COR-L47 (cell line): ENCODE measurements around the gene GPALPP1.
"Not testable (repeated sequence)": the region's sequence is repeated elsewhere in the genome, so short reads cannot be mapped to it uniquely, and the experiment has no call there.

Experiments
- DNase-seq: peaks from one replicate; lab custom pipeline; 2025; lab: John Stamatoyannopoulos, UW

Gene GPALPP1

DNA sequence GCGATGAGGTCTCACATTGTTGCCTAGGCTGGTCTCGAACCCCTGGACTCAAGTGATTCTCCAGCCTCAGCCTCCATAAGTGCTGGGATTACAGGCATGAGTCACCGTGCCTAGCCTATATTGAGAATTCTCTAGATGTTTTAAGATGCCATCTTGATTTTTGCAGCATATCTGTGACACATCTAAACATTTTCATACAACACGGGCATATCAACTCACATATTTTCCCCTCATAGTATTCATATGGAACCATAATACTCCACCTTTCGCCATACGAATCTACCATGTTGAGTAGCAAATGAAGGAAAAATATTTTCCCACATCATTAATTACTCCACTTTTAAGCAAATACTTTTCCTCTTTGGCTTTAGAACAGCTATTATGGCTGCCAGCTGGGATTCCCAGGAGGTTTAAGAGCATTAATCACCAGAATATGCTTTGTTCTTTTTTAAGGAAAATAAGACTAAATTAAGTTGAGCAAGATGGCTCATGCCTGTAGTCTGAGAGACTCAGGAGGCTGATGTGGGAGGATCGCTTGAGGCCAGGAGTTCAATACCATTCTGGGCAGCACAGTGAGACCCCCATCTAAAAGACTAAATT lies 74.0 kb downstream of the GPALPP1 start:
- DNase-seq = no peak

DNA sequence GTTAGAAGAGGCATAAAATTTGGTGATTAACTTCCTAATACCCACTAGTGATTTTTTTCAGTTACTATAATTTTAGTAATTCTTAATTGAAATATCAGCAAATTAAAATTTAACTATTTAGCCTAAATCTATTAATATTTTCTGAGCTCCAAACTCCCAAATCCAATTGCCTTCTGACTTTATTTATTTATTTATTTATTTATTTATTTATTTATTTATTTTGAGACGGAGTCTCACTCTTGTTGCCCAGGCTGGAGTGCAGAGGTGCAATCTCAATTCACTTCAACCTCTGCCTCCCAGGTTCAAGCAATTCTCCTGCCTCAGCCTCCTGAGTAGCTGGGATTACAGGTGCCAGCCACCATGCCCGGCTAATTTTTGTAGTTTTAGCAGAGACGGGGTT lies 74.6 kb downstream of the GPALPP1 start:
- DNase-seq = not testable (repeated sequence)

DNA sequence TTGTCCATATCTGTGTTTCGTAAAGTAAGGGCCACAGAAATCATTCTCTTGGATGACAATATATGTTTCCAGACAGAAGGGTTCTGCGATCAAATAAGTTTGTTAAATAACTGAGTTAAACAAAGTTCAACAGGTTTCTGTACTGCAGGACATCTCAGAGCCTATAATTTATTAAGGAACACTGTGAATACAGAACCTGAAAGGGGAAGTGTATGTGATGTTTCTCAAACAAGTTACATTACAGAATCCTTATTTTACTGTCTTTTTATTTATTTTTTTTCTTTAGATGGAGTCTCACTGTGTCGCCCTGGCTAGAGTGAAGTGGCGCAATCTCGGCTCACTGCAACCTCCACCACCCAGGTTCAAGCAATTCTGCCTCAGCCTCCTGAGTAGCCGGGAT lies 75.6 kb downstream of the GPALPP1 start:
- DNase-seq = no peak

DNA sequence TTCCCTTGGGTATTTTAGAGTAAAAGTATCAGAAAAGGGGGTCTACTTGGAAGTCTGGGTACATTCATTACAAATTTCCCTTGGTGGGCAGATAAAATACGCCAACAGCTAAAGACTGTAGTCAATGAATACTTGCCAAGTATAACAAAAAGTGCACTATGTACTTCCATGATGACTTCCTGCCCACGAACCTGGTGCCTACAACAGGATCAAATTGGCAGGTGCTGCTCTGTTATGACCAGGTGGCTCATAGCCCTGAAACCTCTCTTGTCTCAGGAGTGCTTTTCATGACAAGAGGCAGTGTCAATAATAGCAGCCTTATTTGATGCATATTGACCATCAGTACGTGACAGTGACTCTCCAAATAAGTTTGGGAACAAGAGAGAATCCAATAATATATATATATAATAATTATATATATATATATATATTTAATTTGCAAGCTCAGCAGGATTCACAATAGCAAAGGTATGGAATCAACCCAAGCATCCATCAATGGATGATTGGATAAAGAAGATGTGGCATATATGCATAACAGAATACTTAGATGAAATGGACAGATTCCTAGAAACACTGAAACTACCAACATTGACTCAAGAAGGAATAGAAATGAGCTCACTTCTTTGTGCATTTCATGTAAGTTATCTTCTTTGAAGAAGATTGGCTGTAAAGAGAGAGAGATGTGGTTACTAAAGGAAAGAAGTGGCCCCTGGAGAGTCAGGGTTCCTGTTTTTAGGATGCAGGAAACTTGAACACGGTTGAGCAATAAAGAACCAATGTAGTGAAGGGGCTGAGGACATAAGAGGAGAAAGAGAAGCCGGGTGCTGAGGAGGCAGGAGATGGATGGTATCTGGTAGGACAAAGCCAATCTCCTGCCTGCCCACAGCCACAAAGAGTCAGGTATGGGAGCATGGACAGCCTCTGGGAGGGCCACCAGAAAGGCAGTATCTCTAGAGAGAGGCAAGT lies 79.0 kb downstream of the GPALPP1 start:
- peak; percentile 42 for DNase-seq

DNA sequence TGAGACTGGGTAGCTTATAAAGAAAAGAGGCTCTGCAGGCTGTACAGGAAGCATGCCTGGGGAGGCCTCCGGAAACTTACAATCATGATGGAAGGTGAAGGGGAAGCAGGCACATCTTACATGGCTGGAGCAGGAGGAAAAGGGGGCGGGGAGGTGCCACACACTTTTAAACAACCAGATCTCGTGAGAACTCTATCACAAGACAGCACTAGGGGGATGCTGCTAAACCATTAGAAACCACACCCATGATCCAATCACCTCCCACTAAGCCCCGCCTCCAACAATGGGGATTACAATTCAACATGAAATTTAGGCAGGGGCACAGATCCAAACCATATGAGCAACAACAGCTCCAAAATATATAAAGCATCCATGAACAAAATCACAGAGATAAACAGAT lies 84.5 kb downstream of the GPALPP1 start:
- DNase-seq = no peak

DNA sequence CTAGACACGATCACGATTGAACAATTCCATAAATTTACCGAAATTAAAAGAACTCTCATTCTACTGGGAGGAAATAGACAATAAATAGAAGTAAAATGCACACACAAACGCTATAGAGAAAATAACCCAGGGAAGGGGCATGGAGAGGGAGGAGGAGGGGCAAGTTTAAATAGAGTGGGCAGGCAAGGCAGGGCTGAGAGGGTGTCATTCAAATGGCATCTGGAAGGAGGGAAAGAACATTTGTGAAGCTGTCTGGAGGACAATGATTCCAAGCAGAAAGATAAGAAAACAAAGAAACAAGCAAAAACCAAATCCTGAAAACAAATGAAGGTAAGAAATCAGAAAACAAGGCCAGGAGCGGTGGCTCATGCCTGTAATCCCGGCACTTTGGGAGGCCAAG lies 85.4 kb downstream of the GPALPP1 start:
- no peak for DNase-seq

DNA sequence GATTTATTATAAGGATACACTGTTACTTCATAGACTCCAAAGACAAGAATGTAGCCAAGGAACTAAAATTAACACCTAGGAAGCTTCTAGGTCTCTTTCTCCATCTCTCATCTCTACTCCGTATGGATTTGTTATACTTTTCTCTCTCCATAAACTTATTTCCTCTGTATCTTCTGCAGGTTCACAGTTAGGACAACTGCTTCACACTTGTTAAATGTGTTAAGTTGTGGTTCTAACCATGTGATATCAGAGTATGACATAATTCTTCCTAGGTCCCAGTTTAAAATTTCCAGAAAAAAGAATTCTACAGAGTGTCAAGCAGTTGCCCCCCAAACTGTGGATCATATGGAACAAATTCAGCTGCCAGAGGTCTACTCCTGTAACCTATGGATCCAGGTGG lies 88.7 kb downstream of the GPALPP1 start:
- DNase-seq = no peak
